MM.1S (cell line): ENCODE measurements around the gene DYNC1I1.

Experiments
- DNase-seq: peaks from one replicate; pipeline ENCODE4 v3.0.0-alpha.2; 2015
- H2AFZ ChIP-seq: fragments of 300-600 bp; sonication (generic); 2 replicates; pipeline ENCODE4 v1.6.0; 2016; ENCODE audit warnings: antibody characterized with exemption, low read length
- H3F3A ChIP-seq: fragments of 300-600 bp; sonication (generic); 2 replicates; pipeline ENCODE4 v1.6.1; 2016; ENCODE audit warnings: mild to moderate bottlenecking, antibody characterized with exemption, low read length, moderate library complexity, mixed read lengths; ENCODE audit not compliant: insufficient read depth
- H3K27ac ChIP-seq: fragments of 300-600 bp; sonication (generic); 2 replicates; pipeline ENCODE4 v1.5.1; 2016; ENCODE audit warnings: mild to moderate bottlenecking, low read length
- H3K27me3 ChIP-seq: fragments of 300-600 bp; sonication (generic); replicated peaks from 2 replicates; pipeline ENCODE4 v1.6.0; 2016; ENCODE audit warnings: low read length; ENCODE audit not compliant: insufficient read depth
- H3K36me3 ChIP-seq: fragments of 300-600 bp; sonication (generic); replicated peaks from 2 replicates; pipeline ENCODE4 v1.6.1; 2016; ENCODE audit warnings: mild to moderate bottlenecking, low read length, mixed read lengths; ENCODE audit not compliant: insufficient read depth
- H3K4me1 ChIP-seq: fragments of 300-600 bp; sonication (generic); 2 replicates; pipeline ENCODE4 v1.6.1; 2016; ENCODE audit warnings: low read length, mixed read lengths
- H3K4me2 ChIP-seq: fragments of 300-600 bp; sonication (generic); 2 replicates; pipeline ENCODE4 v1.6.0; 2016; ENCODE audit warnings: low read depth, low read length
- H3K4me3 ChIP-seq: fragments of 300-600 bp; sonication (generic); 2 replicates; pipeline ENCODE4 v1.5.1; 2016; ENCODE audit warnings: low read length, mixed read lengths
- H3K79me2 ChIP-seq: fragments of 300-600 bp; sonication (generic); 2 replicates; pipeline ENCODE4 v1.6.1; 2016; ENCODE audit warnings: mixed run types, low read length, mixed read lengths
- H3K9ac ChIP-seq: fragments of 300-600 bp; sonication (generic); 2 replicates; pipeline ENCODE4 v1.6.1; 2016; ENCODE audit warnings: low read length, mixed read lengths
- H3K9me2 ChIP-seq: fragments of 300-600 bp; sonication (generic); replicated peaks from 2 replicates; pipeline ENCODE4 v1.6.1; 2016; ENCODE audit warnings: mild to moderate bottlenecking, low read length, mixed read lengths; ENCODE audit not compliant: insufficient read depth
- H3K9me3 ChIP-seq: fragments of 300-600 bp; sonication (generic); replicated peaks from 2 replicates; pipeline ENCODE4 v1.6.1; 2016; ENCODE audit warnings: mild to moderate bottlenecking, low read length, mixed read lengths; ENCODE audit not compliant: insufficient read depth
- H4K20me1 ChIP-seq: fragments of 300-600 bp; sonication (generic); 2 replicates; pipeline ENCODE4 v1.6.1; 2016; ENCODE audit warnings: mild to moderate bottlenecking, low read length, moderate library complexity, mixed read lengths; ENCODE audit not compliant: insufficient read depth
- EZH2 ChIP-seq: fragments of 300-600 bp; sonication (generic); optimal IDR thresholded peaks from 2 replicates; pipeline ENCODE3; 2017; ENCODE audit warnings: low read depth, mild to moderate bottlenecking, antibody characterized with exemption, low read length, mixed read lengths
- EZH2phosphoT487 ChIP-seq: fragments of 300-600 bp; sonication (generic); IDR thresholded peaks from 2 replicates; pipeline ENCODE4 v1.6.1; 2018; ENCODE audit warnings: antibody characterized with exemption, low read length
- TF ChIP-seq, protein P1 (sequence below): fragments of 300-600 bp; sonication (generic); IDR thresholded peaks from 2 replicates; pipeline ENCODE4 v1.5.1; 2016; ENCODE audit warnings: antibody characterized with exemption, low read length, mixed read lengths

Gene DYNC1I1

DNA sequence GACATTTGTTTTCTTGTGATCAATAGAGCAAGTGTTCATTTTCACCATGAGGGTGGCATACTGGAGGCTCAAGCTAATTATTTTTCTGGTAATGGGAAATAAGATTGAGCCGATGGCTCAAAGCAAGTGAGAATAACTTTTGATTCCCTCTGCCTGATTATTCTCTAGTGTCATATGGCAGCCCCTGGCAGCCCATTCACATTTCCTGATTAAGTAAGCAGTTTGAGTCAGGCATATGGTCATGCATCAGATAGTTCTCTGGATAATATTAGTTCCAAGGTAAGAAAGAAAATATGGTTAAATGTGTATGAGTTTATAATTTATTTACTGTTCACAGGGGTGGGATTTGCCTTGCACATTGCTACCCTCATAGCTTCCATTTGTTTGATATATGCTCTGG, 109.2 kb downstream of the DYNC1I1 start:
- Histone ChIP-seq H3K4me1 (no peaks in the 10 kb centered on the region), H3K9me2 (no peaks in the 10 kb centered on the region), H4K20me1 (no peaks in the 10 kb centered on the region), H3K27ac (no peak overlapping the region), H3K9ac (no peak overlapping the region), H3K9me3 (no peaks in the 10 kb centered on the region), H3K79me2 (no peaks in the 10 kb centered on the region), H2AFZ (no peak overlapping the region), H3K4me3 (no peak overlapping the region), H3K36me3 (no peaks in the 10 kb centered on the region), H3F3A (no peaks in the 10 kb centered on the region), H3K4me2 (no peak overlapping the region), H3K27me3 (no peaks in the 10 kb centered on the region)
- no peak for DNase-seq
- no peak for TF ChIP-seq EZH2
- TF ChIP-seq, protein P1, sequence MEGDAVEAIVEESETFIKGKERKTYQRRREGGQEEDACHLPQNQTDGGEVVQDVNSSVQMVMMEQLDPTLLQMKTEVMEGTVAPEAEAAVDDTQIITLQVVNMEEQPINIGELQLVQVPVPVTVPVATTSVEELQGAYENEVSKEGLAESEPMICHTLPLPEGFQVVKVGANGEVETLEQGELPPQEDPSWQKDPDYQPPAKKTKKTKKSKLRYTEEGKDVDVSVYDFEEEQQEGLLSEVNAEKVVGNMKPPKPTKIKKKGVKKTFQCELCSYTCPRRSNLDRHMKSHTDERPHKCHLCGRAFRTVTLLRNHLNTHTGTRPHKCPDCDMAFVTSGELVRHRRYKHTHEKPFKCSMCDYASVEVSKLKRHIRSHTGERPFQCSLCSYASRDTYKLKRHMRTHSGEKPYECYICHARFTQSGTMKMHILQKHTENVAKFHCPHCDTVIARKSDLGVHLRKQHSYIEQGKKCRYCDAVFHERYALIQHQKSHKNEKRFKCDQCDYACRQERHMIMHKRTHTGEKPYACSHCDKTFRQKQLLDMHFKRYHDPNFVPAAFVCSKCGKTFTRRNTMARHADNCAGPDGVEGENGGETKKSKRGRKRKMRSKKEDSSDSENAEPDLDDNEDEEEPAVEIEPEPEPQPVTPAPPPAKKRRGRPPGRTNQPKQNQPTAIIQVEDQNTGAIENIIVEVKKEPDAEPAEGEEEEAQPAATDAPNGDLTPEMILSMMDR = no peak
- no peak for TF ChIP-seq EZH2phosphoT487

DNA sequence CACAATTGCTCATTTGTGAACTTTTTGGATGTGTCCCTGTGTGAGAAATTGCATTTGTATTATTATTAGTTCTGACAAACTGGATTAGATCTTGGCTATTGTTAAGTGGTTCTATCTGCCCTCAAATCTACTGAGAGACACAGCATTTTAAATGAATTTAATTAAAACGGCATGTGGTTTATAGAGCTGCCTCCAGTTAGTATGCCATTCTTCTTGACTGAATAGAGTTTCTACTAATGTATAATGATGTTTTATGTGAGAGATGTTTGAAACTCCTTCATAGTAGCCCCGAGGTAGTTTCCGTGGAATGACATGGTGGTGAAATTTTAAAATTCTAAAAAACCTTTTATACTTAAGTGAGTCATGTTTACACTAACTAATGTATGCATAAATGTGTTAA, 110.9 kb downstream of the DYNC1I1 start:
- H3K9me2 ChIP-seq = no peaks in the 10 kb centered on the region
- H3K9me3 ChIP-seq = no peaks in the 10 kb centered on the region
- no peak overlapping the region for H3K4me2 ChIP-seq
- no peaks in the 10 kb centered on the region for H3F3A ChIP-seq
- DNase-seq = no peak
- H3K27me3 ChIP-seq = no peaks in the 10 kb centered on the region
- no peaks in the 10 kb centered on the region for H3K4me1 ChIP-seq
- no peaks in the 10 kb centered on the region for H3K79me2 ChIP-seq
- H2AFZ ChIP-seq = no peak overlapping the region
- H3K4me3 ChIP-seq = no peak overlapping the region
- TF ChIP-seq EZH2 (no peak), EZH2phosphoT487 (no peak)
- TF ChIP-seq, protein P1 = no peak
- no peak overlapping the region for H3K9ac ChIP-seq
- H3K36me3 ChIP-seq = no peaks in the 10 kb centered on the region
- no peaks in the 10 kb centered on the region for H4K20me1 ChIP-seq
- H3K27ac ChIP-seq = no peak overlapping the region

DNA sequence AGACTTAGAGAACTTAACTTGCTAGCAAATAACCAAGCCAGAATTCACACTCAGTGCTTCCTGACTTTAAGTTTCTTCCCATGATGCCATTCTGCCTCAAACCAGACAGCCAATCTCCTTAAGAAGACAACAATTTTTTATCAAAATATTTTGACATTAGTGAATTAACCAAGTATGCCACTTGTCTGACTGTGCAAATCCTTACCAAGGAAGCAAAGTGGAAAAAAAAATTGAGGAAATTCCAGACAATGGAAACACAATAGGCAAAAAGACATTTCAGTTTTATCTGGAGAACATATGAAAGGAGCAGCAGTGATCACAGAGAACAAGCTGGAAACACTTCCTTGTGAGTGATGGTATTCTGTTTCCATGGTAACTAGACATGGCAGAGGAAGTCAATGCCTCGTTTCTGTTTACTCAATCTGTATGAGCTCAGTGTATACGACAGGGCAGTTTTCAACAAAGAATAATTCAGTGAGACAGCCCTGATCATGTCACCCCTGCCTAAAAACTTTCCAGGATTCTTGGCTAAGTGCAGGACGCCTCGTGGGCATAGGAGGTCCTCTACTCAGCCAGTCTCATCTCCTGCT, 114.2 kb downstream of the DYNC1I1 start:
- Histone ChIP-seq H3F3A (no peaks in the 10 kb centered on the region), H3K79me2 (no peaks in the 10 kb centered on the region), H3K27ac (no peak overlapping the region), H3K9me3 (no peaks in the 10 kb centered on the region), H4K20me1 (no peaks in the 10 kb centered on the region), H3K9ac (no peak overlapping the region), H3K27me3 (no peaks in the 10 kb centered on the region), H2AFZ (no peak overlapping the region), H3K4me2 (no peak overlapping the region), H3K4me3 (no peak overlapping the region), H3K36me3 (no peaks in the 10 kb centered on the region), H3K9me2 (no peaks in the 10 kb centered on the region), H3K4me1 (no peaks in the 10 kb centered on the region)
- no peak for DNase-seq
- TF ChIP-seq EZH2 (no peak), EZH2phosphoT487 (no peak)
- TF ChIP-seq, protein P1 = no peak
